Measurements from ENCODE around the gene SLC9A1.

The SLC9A1 gene

DNA sequence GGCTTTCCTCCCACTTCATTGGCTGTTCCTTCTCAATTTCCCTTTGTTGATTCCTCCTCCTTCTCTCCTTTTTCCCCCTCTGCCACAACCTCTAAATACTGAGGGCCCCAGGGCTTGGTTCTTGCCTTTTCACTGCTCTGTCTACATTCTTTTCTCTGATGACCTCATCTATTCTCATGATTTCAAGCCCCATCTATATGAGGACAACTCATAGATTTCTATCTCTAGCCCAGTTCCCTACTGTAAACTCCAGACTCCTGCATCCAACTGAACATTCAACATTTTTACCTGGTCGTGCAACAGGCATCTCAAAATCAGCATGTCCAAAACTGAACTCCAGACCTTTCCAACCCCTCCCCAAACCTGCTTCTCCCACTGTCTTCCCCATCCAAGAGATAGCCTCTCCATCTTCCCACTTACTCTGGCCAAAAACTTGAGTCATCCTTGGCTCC is 11.5 kb upstream of the SLC9A1 start (continued):
- TF ChIP-seq ZBTB17 (tag by site-specific recombination; IDR thresholded peaks at IDR 0.05) (peak; percentile 52), SP7 (tag by site-specific recombination; IDR thresholded peaks at IDR 0.05) (0 out of 2 replicates have a peak, but pooled peaks have one; percentile 25), GFI1B (tag by site-specific recombination; IDR thresholded peaks at IDR 0.05) (no peak), ZNF791 (tag by site-specific recombination; IDR thresholded peaks at IDR 0.05) (no peak), ZXDB (tag by site-specific recombination; IDR thresholded peaks at IDR 0.05) (peak; percentile 16; the same call in 1 of the 2 replicates), SCRT1 (tag by site-specific recombination; IDR thresholded peaks at IDR 0.05; ENCODE audit: borderline replicate concordance) (no peak), ZNF629 (tag by site-specific recombination; IDR thresholded peaks at IDR 0.05) (peak; percentile 74), ZNF394 (tag by site-specific recombination; IDR thresholded peaks at IDR 0.05; ENCODE audit: borderline replicate concordance) (0 out of 2 replicates have a peak, but pooled peaks have one; percentile 5), ZNF571 (tag by site-specific recombination; IDR thresholded peaks at IDR 0.05) (no peak), ZFP69B (tag by site-specific recombination; IDR thresholded peaks at IDR 0.05) (0 out of 2 replicates have a peak, but pooled peaks have one; percentile 12), ZNF157 (tag by site-specific recombination; IDR thresholded peaks at IDR 0.05) (no peak), ZNF747 (tag by site-specific recombination; IDR thresholded peaks at IDR 0.05) (0 out of 2 replicates have a peak, but pooled peaks have one; percentile 11), ZNF544 (tag by site-specific recombination; IDR thresholded peaks at IDR 0.05) (no peak), ZBTB7A (tag by site-specific recombination; IDR thresholded peaks at IDR 0.05; ENCODE audit: low read depth) (no peak), PRDM1 (tag by site-specific recombination; IDR thresholded peaks at IDR 0.05) (peak; percentile 83), SCRT2 (tag by site-specific recombination; IDR thresholded peaks at IDR 0.05) (peak; percentile 72; the same call in 1 of the 2 replicates), YY2 (tag by site-specific recombination; IDR thresholded peaks at IDR 0.05) (no peak)
- TF ChIP-seq, protein P1, sequence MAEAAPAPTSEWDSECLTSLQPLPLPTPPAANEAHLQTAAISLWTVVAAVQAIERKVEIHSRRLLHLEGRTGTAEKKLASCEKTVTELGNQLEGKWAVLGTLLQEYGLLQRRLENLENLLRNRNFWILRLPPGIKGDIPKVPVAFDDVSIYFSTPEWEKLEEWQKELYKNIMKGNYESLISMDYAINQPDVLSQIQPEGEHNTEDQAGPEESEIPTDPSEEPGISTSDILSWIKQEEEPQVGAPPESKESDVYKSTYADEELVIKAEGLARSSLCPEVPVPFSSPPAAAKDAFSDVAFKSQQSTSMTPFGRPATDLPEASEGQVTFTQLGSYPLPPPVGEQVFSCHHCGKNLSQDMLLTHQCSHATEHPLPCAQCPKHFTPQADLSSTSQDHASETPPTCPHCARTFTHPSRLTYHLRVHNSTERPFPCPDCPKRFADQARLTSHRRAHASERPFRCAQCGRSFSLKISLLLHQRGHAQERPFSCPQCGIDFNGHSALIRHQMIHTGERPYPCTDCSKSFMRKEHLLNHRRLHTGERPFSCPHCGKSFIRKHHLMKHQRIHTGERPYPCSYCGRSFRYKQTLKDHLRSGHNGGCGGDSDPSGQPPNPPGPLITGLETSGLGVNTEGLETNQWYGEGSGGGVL (tag by site-specific recombination; IDR thresholded peaks at IDR 0.05): peak; percentile 70
- TF ChIP-seq, protein P2, sequence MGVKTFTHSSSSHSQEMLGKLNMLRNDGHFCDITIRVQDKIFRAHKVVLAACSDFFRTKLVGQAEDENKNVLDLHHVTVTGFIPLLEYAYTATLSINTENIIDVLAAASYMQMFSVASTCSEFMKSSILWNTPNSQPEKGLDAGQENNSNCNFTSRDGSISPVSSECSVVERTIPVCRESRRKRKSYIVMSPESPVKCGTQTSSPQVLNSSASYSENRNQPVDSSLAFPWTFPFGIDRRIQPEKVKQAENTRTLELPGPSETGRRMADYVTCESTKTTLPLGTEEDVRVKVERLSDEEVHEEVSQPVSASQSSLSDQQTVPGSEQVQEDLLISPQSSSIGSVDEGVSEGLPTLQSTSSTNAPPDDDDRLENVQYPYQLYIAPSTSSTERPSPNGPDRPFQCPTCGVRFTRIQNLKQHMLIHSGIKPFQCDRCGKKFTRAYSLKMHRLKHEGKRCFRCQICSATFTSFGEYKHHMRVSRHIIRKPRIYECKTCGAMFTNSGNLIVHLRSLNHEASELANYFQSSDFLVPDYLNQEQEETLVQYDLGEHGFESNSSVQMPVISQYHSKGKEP (tag by site-specific recombination; IDR thresholded peaks at IDR 0.05): no peak
- TF ChIP-seq, protein P3, sequence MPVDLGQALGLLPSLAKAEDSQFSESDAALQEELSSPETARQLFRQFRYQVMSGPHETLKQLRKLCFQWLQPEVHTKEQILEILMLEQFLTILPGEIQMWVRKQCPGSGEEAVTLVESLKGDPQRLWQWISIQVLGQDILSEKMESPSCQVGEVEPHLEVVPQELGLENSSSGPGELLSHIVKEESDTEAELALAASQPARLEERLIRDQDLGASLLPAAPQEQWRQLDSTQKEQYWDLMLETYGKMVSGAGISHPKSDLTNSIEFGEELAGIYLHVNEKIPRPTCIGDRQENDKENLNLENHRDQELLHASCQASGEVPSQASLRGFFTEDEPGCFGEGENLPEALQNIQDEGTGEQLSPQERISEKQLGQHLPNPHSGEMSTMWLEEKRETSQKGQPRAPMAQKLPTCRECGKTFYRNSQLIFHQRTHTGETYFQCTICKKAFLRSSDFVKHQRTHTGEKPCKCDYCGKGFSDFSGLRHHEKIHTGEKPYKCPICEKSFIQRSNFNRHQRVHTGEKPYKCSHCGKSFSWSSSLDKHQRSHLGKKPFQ (tag by site-specific recombination; IDR thresholded peaks at IDR 0.05): no peak
- TF ChIP-seq, protein P4, sequence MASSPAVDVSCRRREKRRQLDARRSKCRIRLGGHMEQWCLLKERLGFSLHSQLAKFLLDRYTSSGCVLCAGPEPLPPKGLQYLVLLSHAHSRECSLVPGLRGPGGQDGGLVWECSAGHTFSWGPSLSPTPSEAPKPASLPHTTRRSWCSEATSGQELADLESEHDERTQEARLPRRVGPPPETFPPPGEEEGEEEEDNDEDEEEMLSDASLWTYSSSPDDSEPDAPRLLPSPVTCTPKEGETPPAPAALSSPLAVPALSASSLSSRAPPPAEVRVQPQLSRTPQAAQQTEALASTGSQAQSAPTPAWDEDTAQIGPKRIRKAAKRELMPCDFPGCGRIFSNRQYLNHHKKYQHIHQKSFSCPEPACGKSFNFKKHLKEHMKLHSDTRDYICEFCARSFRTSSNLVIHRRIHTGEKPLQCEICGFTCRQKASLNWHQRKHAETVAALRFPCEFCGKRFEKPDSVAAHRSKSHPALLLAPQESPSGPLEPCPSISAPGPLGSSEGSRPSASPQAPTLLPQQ (tag by site-specific recombination; IDR thresholded peaks at IDR 0.05): 0 out of 2 replicates have a peak, but pooled peaks have one; percentile 43

DNA sequence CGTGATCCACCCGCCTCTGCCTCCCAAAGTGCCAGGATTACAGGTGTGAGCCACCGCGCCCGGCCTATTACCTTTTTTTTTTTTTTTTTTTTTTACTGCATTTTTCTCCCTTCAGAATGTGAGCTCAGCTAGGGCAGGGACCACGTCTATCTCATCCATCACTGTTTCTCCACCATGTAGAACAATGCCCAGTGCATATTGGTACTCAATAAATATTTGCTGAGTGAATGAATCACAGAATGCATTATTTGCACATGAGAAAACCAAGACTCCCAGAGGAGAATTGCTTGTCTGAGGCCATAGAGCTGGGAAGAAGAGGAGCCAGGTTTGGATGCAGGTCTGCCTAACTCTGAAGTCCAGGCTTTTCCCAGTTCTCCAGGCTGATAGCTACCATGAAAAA is 8.2 kb upstream of the SLC9A1 start:
- Histone ChIP-seq H3K4me1 (ENCODE audit: control insufficient read depth, insufficient read depth, low read length) (no peaks in the 10 kb centered on the region), H3K9me3 (ENCODE audit: control insufficient read depth, insufficient read depth, low read depth, low read length) (no peaks in the 10 kb centered on the region), H3K36me3 (ENCODE audit: control insufficient read depth in 2 of 2, insufficient read depth in 1 of 2, low read length in 2 of 2) (no peaks in the 10 kb centered on the region), H3K27ac (ENCODE audit: extremely low read depth, low read depth, low read length) (no peak overlapping the region), H3K4me3 (ENCODE audit: low read depth, low read length) (no peak overlapping the region)
- ChIA-PET CTCF (interaction anchor here (0.6 to 0.8 kb wide), 2 partner anchors 8 to 18 kb away, joined by 3 to 6 read pairs; partner anchors contain the start of gene SLC9A1), POLR2A (interaction anchor here (0.7 kb wide), 1 partner anchor 785 kb away, joined by 4 read pairs; no protein-coding TSS in a partner anchor)
- TF ChIP-seq KLF1 (tag by site-specific recombination; IDR thresholded peaks at IDR 0.05) (no peak), PRDM1 (tag by site-specific recombination; IDR thresholded peaks at IDR 0.05) (no peak), BCL11A (tag by site-specific recombination; IDR thresholded peaks at IDR 0.05; ENCODE audit: low read depth) (no peak), ZNF221 (tag by site-specific recombination; IDR thresholded peaks at IDR 0.05; ENCODE audit: borderline replicate concordance) (no peak), IKZF3 (tag by site-specific recombination; IDR thresholded peaks at IDR 0.05) (no peak), GLI4 (tag by site-specific recombination; IDR thresholded peaks at IDR 0.05) (no peak), ZNF121 (tag by site-specific recombination; IDR thresholded peaks at IDR 0.05) (no peak)
- TF ChIP-seq, protein P3 (tag by site-specific recombination; IDR thresholded peaks at IDR 0.05): no peak

All from HEK293 (cell line).